ENCODE data around the gene CACNG8.
"Not testable (repeated sequence)": the region's sequence is repeated elsewhere in the genome, so short reads cannot be mapped to it uniquely, and the experiment has no call there.

CACNG8 gene

GRCh38 chr19:53962887-53963431 is at the start of gene CACNG8:
Gene CACNG8, plus strand, starts transcription at chr19:53962937.
- DNase-seq (ENCODE audit: low spot score), result no peak

GRCh38 chr19:53915000-53915399 is 47.7 kb upstream of the CACNG8 start:
- DNase-seq (ENCODE audit: low spot score), result peak; percentile 41

DNA sequence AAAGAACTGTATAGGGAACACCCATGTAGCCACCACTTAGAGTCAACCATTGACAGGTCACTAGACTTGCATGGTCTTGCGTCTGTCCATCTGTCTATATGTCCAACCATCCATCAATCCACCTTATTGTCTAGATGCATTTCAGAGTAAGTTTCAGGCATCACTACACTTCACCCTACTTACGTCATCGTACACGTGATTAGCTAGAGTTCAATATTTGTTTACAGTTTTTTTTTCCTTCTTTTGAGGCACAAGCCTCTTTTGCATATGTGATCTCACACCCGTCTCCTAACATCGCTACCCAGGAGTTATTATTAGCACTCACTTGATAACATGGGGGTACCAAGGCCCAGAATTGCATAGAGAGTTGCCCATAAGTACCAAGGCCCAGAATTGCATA is 46.7 kb upstream of the CACNG8 start:
- no peak for DNase-seq (ENCODE audit: low spot score)

DNA sequence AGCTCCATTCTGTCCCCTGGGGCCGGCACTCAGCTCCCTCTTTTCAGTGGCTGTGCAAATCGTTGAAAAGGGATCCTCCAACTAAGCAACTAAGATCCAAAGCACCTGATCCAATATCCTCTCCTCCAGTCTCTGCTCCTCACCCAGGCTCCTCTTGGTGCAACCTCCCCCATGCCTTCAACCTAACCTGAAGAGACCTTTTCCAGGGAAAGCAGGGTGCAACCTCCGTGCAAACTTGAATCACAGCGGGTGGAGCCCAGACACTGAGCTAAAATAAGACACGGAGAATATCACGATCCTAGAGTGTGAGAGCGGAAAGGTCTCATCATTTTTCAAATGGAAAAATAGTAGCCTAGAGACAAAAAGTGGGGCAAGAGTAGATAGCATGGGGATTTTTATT is 45.4 kb upstream of the CACNG8 start:
- DNase-seq (ENCODE audit: low spot score), result no peak

- DNase-seq (ENCODE audit: low spot score), result peak; percentile 62
Measured at GRCh38 chr19:53927739-53928138, 35.0 kb upstream of the CACNG8 start.

DNA sequence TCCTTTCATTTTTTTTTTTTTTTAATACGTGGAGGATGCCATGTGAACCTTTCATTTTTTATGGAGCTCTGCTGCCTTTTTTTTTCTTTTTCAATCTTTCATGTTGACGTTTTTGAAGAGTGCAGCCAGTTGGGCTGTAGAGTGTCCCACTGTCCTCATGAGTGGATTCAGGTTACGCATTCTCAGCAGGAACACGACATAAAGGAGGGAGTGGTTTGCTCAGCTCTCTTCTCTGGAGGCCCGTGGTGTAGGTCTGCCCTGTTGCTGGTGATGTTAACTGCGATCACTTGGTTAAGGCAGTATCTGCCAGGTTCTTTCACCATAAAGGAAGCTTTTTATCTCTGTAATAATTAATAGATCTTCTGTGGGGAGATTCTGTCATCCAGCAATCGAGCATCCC is 26.7 kb upstream of the CACNG8 start:
- no peak for DNase-seq (ENCODE audit: low spot score)

DNA sequence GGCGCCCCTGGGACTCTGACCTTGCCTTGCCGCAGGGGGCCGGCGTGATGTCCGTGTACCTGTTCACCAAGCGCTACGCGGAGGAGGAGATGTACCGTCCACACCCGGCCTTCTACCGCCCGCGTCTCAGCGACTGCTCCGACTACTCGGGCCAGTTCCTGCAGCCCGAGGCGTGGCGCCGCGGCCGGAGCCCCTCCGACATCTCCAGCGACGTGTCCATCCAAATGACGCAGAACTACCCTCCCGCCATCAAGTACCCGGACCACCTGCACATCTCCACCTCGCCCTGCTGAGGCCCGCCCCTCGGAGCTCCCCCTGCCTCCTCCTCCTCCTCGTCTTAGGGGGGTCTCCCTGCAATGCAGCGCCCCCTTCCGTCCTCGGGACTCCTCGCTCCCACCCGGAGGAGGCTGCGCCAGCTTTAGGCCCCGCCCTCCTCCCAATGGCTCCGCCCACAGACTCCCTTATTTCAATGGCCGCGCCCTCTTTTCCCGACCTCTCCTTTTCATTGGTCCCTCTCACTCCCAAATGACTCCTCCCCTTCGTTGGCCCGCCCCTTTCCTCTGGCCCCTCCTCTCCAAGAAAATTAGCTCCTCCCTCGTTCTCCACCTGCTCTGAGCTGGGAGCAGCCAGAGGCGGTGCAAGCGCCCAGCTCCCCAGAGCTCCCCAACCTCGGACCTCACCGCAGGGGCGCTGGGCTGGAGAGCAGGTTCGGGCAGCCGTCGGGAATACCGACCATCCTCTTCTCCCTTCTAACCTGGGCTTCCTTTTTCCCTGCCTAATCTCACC is 20.5 kb upstream of the CACNG8 start:
- peak; percentile 69 for DNase-seq (ENCODE audit: low spot score)

GRCh38 chr19:53944416-53944815 is 18.3 kb upstream of the CACNG8 start:
- no peak for DNase-seq (ENCODE audit: low spot score)

GRCh38 chr19:53944933-53945332 is 17.8 kb upstream of the CACNG8 start:
- no peak for DNase-seq (ENCODE audit: low spot score)

- no peak for DNase-seq (ENCODE audit: low spot score)
Measured at GRCh38 chr19:53945441-53945840, 17.3 kb upstream of the CACNG8 start.

GRCh38 chr19:53945998-53946397 is 16.7 kb upstream of the CACNG8 start:
- no peak for DNase-seq (ENCODE audit: low spot score)

- no peak for DNase-seq (ENCODE audit: low spot score)
Measured at GRCh38 chr19:53947624-53948023, 15.1 kb upstream of the CACNG8 start.

- DNase-seq (ENCODE audit: low spot score), result not testable (repeated sequence)
Measured at GRCh38 chr19:53948611-53949010, 14.1 kb upstream of the CACNG8 start.

- no peak for DNase-seq (ENCODE audit: low spot score)
Measured at GRCh38 chr19:53951436-53951835, 11.3 kb upstream of the CACNG8 start.

GRCh38 chr19:53951947-53952346 is 10.8 kb upstream of the CACNG8 start:
- no peak for DNase-seq (ENCODE audit: low spot score)

- no peak for DNase-seq (ENCODE audit: low spot score)
Measured at GRCh38 chr19:53953383-53953782, 9.4 kb upstream of the CACNG8 start.

DNA sequence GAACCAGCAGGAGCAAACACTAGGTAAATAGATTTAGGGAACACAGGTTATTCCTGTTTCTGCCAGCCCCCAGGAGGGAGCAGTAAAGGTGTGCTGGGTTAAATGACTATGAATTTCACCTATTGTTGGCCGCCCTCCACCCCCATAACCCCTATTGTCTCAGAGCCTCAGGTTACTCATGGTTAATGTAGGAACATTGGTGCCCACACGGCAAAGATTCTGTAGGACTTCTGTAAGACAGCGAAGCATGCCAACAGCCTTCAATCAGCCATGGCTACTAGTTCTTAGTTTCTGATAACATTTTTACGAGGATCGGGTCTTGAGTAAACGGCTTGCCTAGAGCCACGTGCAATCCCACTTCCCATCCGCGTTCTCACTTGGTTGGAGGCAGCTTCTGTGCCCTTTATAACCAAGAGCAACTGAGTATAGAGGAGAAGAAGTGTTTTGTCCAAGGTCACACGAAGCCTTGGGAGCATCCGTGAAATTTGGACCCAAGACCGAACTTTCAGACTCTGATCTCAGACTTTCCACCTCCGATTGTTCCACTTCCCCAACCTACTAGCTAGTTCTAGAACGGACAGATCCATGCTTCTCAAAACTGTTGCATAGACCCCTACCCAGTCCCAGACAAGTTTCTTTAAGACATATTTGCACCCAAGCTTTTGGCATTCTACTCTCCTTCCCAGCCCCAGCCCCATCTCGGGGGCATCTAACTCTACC is 5.1 kb upstream of the CACNG8 start:
- DNase-seq (ENCODE audit: low spot score), result no peak

- DNase-seq (ENCODE audit: low spot score), result no peak
Measured at GRCh38 chr19:53958168-53958571, 4.6 kb upstream of the CACNG8 start.

DNA sequence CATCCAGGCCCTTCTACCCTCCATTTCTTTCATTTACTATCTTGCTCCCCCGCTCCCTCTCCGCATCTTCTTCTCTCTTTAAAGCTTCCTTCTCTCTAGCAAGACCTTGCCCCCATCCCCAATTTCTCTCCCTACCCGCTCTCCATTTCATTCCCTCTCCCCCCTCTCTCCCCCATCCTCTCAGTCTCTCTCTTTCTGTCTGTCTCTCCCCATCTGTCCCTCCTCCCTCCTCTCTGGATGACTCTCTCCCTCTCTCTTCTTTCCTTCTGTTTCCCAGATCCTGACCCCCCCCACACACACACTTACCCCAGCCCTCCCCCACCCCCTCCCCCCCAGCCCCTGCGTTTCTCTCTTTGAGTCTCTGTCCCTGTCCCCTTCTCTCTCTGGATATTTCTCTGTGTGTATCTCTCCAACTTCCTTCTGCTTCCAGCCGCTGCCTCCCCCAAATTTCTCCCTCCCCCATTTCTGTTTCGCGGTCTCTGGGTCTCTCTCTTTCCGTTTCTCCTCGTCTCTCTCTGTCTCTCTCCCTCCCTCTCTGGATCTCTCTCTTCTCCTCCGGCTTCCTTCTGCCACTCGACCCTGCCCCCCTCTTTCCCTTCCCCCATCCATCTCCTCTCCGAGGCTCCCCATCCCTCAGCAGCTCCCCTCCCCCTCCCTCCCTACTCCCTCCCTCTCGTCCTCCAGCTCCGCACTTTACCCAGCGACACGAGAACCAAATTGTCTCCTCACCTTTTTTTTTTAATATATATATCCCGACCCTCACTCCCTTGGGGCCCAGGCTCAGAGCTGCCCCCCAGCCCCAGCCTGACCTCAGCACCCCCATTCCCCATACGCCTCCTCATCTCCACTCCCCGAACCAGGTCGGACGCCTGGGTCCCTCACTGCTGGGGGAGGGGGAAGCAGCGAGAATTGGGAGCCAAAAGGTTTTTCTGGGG is 3.6 kb upstream of the CACNG8 start:
- no peak for DNase-seq (ENCODE audit: low spot score)

DNA sequence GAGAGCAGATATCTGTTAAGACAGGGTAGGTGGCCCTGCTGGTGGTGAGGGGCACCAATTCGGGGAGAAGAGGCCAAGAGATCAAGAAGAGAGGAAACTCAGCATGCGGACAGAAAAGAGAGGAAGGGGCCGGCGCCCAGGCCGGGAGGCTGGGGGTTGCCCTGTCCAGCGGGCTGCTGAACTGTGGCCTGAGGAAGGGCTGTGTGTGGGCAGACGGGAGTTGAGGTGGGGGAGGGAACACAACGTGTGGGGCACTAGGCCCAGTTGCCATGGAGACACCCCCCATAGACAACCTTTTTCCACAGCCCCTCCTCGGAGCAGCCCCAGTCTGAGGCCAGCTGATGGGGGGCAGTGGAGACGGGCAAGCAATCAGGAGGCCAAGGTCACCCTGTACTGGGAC is 2.5 kb upstream of the CACNG8 start:
- DNase-seq (ENCODE audit: low spot score), result no peak

GRCh38 chr19:53960886-53961285 is 1.9 kb upstream of the CACNG8 start:
- DNase-seq (ENCODE audit: low spot score), result no peak
